AG09309 (cell line): ENCODE measurements around the gene DNTT.

Experiments used
- DNase-seq: peaks from one replicate; pipeline ENCODE4 v3.0.0-alpha.2; 2010; ENCODE audit warnings: low read depth
- H3K4me3 ChIP-seq: 2 replicates; pipeline ENCODE4 v1.5.1; 2011; ENCODE audit warnings: mild to moderate bottlenecking, low read depth, low read length, moderate library complexity; ENCODE audit not compliant: control insufficient read depth
- TF ChIP-seq, protein P1 (sequence below): IDR thresholded peaks from 2 replicates; pipeline ENCODE4 v1.5.1; 2011; ENCODE audit warnings: mild to moderate bottlenecking, low read depth, low read length, inconsistent platforms; ENCODE audit not compliant: insufficient read depth, control insufficient read depth; ENCODE audit errors: missing control alignments

Gene DNTT

DNA sequence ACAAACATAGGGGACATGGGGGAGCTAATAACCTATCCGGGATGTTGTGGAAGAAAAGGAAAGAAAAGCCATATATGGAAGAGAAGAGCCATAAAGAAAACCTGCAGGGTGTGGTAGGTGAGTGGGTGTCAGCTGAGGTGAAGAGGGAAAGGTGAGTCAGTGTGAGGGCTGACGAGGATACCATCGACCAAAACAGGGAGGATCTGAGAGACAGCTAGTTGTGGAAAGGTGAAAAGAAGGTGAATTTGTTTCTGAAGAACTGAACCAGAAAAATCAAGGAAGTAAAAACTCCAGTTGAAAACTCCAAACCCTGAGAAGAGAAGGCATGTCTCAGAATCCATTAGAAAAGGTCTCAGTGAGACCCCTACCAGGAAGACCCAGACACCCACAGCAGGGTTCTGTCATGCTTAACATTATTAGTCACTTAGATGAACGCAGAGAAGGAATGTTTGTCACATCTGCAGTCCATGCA, 37.0 kb upstream of the DNTT start:
- TF ChIP-seq, protein P1, sequence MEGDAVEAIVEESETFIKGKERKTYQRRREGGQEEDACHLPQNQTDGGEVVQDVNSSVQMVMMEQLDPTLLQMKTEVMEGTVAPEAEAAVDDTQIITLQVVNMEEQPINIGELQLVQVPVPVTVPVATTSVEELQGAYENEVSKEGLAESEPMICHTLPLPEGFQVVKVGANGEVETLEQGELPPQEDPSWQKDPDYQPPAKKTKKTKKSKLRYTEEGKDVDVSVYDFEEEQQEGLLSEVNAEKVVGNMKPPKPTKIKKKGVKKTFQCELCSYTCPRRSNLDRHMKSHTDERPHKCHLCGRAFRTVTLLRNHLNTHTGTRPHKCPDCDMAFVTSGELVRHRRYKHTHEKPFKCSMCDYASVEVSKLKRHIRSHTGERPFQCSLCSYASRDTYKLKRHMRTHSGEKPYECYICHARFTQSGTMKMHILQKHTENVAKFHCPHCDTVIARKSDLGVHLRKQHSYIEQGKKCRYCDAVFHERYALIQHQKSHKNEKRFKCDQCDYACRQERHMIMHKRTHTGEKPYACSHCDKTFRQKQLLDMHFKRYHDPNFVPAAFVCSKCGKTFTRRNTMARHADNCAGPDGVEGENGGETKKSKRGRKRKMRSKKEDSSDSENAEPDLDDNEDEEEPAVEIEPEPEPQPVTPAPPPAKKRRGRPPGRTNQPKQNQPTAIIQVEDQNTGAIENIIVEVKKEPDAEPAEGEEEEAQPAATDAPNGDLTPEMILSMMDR = no peak
- DNase-seq = no peak
- H3K4me3 ChIP-seq = no peak overlapping the region

GRCh38 chr10:96268341-96268909, 35.8 kb upstream of the DNTT start:
- H3K4me3 ChIP-seq = no peak overlapping the region
- TF ChIP-seq, protein P1 = no peak
- no peak for DNase-seq

GRCh38 chr10:96269438-96270300, 34.6 kb upstream of the DNTT start:
- TF ChIP-seq, protein P1 = no peak
- DNase-seq = no peak
- no peak overlapping the region for H3K4me3 ChIP-seq

GRCh38 chr10:96270571-96270970, 33.7 kb upstream of the DNTT start:
- no peak overlapping the region for H3K4me3 ChIP-seq
- no peak for DNase-seq
- TF ChIP-seq, protein P1 = no peak

GRCh38 chr10:96271016-96271815, 33.0 kb upstream of the DNTT start, which contains the start of gene BLNK:
TSS of gene BLNK (minus strand) at chr10:96271569. CDS start at chr10:96271398, 171 bp downstream.
- no peak for DNase-seq

More at GRCh38 chr10:96271016-96271815, 33.0 kb upstream of the DNTT start, which contains the start of gene BLNK:
- TF ChIP-seq, protein P1 = no peak
- H3K4me3 ChIP-seq = no peak within 1 kb of the TSS
